Measurements from ENCODE around the gene GFAP.

GFAP gene

GRCh38 chr17:44930667-44931066 is 15.4 kb upstream of the GFAP start:
- DNase-seq, result no peak

- no peak for DNase-seq
Observed at GRCh38 chr17:44928950-44929720, 13.8 kb upstream of the GFAP start.

- DNase-seq, result no peak
Observed at GRCh38 chr17:44928136-44928535, 12.8 kb upstream of the GFAP start.

GRCh38 chr17:44927696-44928095 is 12.4 kb upstream of the GFAP start:
- no peak for DNase-seq

GRCh38 chr17:44926821-44927525 is 11.7 kb upstream of the GFAP start:
- no peak for DNase-seq

GRCh38 chr17:44925731-44926697 is 10.7 kb upstream of the GFAP start:
- no peak for DNase-seq

GRCh38 chr17:44924107-44924544 is 8.8 kb upstream of the GFAP start:
- DNase-seq, result no peak

GRCh38 chr17:44922746-44923470 is 7.6 kb upstream of the GFAP start:
- no peak for DNase-seq

- no peak for DNase-seq
Observed at GRCh38 chr17:44922136-44922535, 6.8 kb upstream of the GFAP start.

- DNase-seq, result no peak
Observed at GRCh38 chr17:44921122-44921882, 6.0 kb upstream of the GFAP start.

GRCh38 chr17:44920565-44920940 is 5.3 kb upstream of the GFAP start:
- DNase-seq, result no peak

- DNase-seq, result peak; percentile 71
Observed at GRCh38 chr17:44919885-44920564, 4.7 kb upstream of the GFAP start.

GRCh38 chr17:44919411-44919810 is 4.1 kb upstream of the GFAP start:
- no peak for DNase-seq

- no peak for DNase-seq
Observed at GRCh38 chr17:44918006-44918405, 2.7 kb upstream of the GFAP start.

- DNase-seq, result no peak
Observed at GRCh38 chr17:44917456-44917855, 2.2 kb upstream of the GFAP start.

GRCh38 chr17:44916781-44917241 is 1.5 kb upstream of the GFAP start:
- DNase-seq, result no peak

GRCh38 chr17:44915862-44916780 is 821 bp upstream of the GFAP start:
- DNase-seq, result no peak

GRCh38 chr17:44914698-44915271 is 515 bp downstream of the GFAP start:
- no peak for DNase-seq

GRCh38 chr17:44914148-44914547 is 1.2 kb downstream of the GFAP start:
- DNase-seq, result no peak

GRCh38 chr17:44913676-44914075 is 1.6 kb downstream of the GFAP start:
- no peak for DNase-seq

Measured in stimulated activated CD4-positive, alpha-beta T cell treated with anti-CD3 and anti-CD28 coated beads, Interleukin-15, amount 100 ng/mL, for 24 hours (primary cell).